Endothelial cell of umbilical vein (primary cell): ENCODE measurements around the gene GALNT9. TPM values are rescaled to one million over a fixed set of nuclear protein-coding genes. Genes with fewer than 3 reads are reported as not detected.

Experiments used
- BruUV-seq: library from RNA; stranded (reverse); fragments of 400-500 nt; replicated peaks from 2 replicates; lab custom pipeline; 2021; lab: Mats Ljungman, UMichigan
- CTCF ChIA-PET: fragments of 300-600, 350-600 bp; sonication (Branson Sonifier 250); formaldehyde crosslinking; loops from one replicate; lab custom pipeline; 2021; ENCODE audit warnings: antibody characterized with exemption, inconsistent platforms; lab: Charles Lee
- POLR2A ChIA-PET: fragments of 300-600, 350-600 bp; sonication (Branson Sonifier 250); formaldehyde crosslinking; loops from one replicate; lab custom pipeline; 2021; ENCODE audit warnings: antibody characterized with exemption, inconsistent platforms; lab: Charles Lee
- DNase-seq: peaks from one replicate; pipeline ENCODE4 v3.0.0-alpha.2; 2011; ENCODE audit warnings: low read depth, low spot score
- FAIRE-seq: peaks from 2 replicates; lab custom pipeline; 2011; peaks lifted over from hg19 to GRCh38; lab: Jason Lieb, UNC
- H2AFZ ChIP-seq: 2 replicates; pipeline ENCODE4 v1.6.0; 2012; ENCODE audit warnings: low read depth, low read length, control low read depth, inconsistent platforms
- H3K27ac ChIP-seq: 2 replicates; pipeline ENCODE4 v1.5.1; 2011; ENCODE audit warnings: low read depth, mild to moderate bottlenecking, control low read depth, low read length, moderate library complexity; ENCODE audit not compliant: insufficient read depth
- H3K27me3 ChIP-seq, 2 experiments: 2 replicates each; pipeline versions ENCODE4 v1.6.0 to v1.6.1; 2011; ENCODE audit warnings: low read length in 2 of 2, mixed read lengths in 1 of 2; ENCODE audit not compliant: control insufficient read depth in 2 of 2, insufficient read depth in 2 of 2
- H3K36me3 ChIP-seq, 2 experiments: 2 replicates in 1 of 2; 3 replicates in 1 of 2; pipeline ENCODE4 v1.5.1; 2011; ENCODE audit warnings: low read length in 2 of 2, mild to moderate bottlenecking in 1 of 2, moderate library complexity in 1 of 2; ENCODE audit not compliant: control insufficient read depth in 2 of 2, insufficient read depth in 2 of 2; ENCODE audit errors: extremely low read depth in 1 of 2
- H3K4me1 ChIP-seq: 3 replicates; pipeline ENCODE4 v1.5.1; 2011; ENCODE audit warnings: mild to moderate bottlenecking, low read length; ENCODE audit not compliant: control insufficient read depth, insufficient read depth; ENCODE audit errors: extremely low read depth
- H3K4me2 ChIP-seq: 2 replicates; pipeline ENCODE4 v1.6.1; 2011; ENCODE audit warnings: low read length, control low read depth, mixed read lengths; ENCODE audit not compliant: insufficient read depth
- H3K4me3 ChIP-seq, 3 experiments: fragments of 200-600 bp in 1 of 3; sonication (generic), shearing (Covaris generic) in 1 of 3; replicated peaks in 1 of 3; 2 replicates each; pipeline ENCODE4 v1.5.1; 2011 to 2016; ENCODE audit warnings: control low read depth in 3 of 3, low read length in 3 of 3, mild to moderate bottlenecking in 2 of 3, inconsistent platforms in 1 of 3, low read depth in 1 of 3, moderate library complexity in 1 of 3; ENCODE audit not compliant: insufficient read depth in 1 of 3
- H3K79me2 ChIP-seq: 2 replicates; pipeline ENCODE4 v1.6.0; 2012; ENCODE audit warnings: low read length, inconsistent platforms; ENCODE audit not compliant: control insufficient read depth, insufficient read depth
- H3K9ac ChIP-seq: replicated peaks from 2 replicates; pipeline ENCODE3; 2011; ENCODE audit warnings: low read length, control low read depth; ENCODE audit not compliant: insufficient read depth; ENCODE audit errors: extremely low read depth
- H3K9me1 ChIP-seq: replicated peaks from 3 replicates; pipeline ENCODE4 v1.6.0; 2011; ENCODE audit warnings: mild to moderate bottlenecking, low read length; ENCODE audit not compliant: control insufficient read depth, insufficient read depth; ENCODE audit errors: extremely low read depth
- H3K9me3 ChIP-seq: replicated peaks from 2 replicates; pipeline ENCODE4 v1.5.1; 2012; ENCODE audit warnings: low read length, inconsistent platforms; ENCODE audit not compliant: control insufficient read depth, insufficient read depth
- H4K20me1 ChIP-seq: replicated peaks from 2 replicates; pipeline ENCODE3; 2011; ENCODE audit warnings: mild to moderate bottlenecking, low read length; ENCODE audit not compliant: control insufficient read depth, insufficient read depth; ENCODE audit errors: extremely low read depth
- CTCF ChIP-seq, 2 donors: IDR thresholded peaks; 1 replicate in 1 of 2; 2 replicates in 1 of 2; pipeline ENCODE4 v1.5.1; 2011; ENCODE audit warnings: low read length in 2 of 2, mild to moderate bottlenecking in 2 of 2, moderate library complexity in 2 of 2, control low read depth in 1 of 2, inconsistent platforms in 1 of 2, low read depth in 1 of 2; ENCODE audit not compliant: insufficient read depth in 1 of 2; ENCODE audit errors: extremely low read depth in 1 of 2
- EZH2 ChIP-seq: IDR thresholded peaks from 2 replicates; pipeline ENCODE4 v1.6.1; 2012; ENCODE audit warnings: borderline replicate concordance, low read depth, mild to moderate bottlenecking, moderate library complexity, low read length, inconsistent platforms; ENCODE audit not compliant: severe bottlenecking
- FOS ChIP-seq: IDR thresholded peaks from 2 replicates; pipeline ENCODE4 v1.6.1; 2011; ENCODE audit warnings: mild to moderate bottlenecking, low read length, moderate library complexity, borderline replicate concordance; ENCODE audit not compliant: insufficient read depth
- JUN ChIP-seq: IDR thresholded peaks from 2 replicates; pipeline ENCODE4 v1.6.1; 2011; ENCODE audit warnings: borderline replicate concordance, low read depth; ENCODE audit not compliant: insufficient read length, insufficient read depth
- MYC ChIP-seq: IDR thresholded peaks from one replicate; pipeline ENCODE4 v1.6.1; 2011; ENCODE audit warnings: mild to moderate bottlenecking, low read depth, low read length
- POLR2A ChIP-seq: IDR thresholded peaks from 2 replicates; pipeline ENCODE4 v1.6.1; 2012; ENCODE audit warnings: low read depth, mild to moderate bottlenecking, control low read depth, low read length
- POLR2AphosphoS5 ChIP-seq: IDR thresholded peaks from 2 replicates; pipeline ENCODE4 v1.6.1; 2012; ENCODE audit warnings: low read depth, mild to moderate bottlenecking, control low read depth, low read length, moderate library complexity; ENCODE audit not compliant: insufficient read depth
- dilution Hi-C: fragments of 300-500 bp; cut with MboI; formaldehyde crosslinking; loops from one replicate; pipeline ENCODE4 v1.15.0; 2019; ENCODE audit warnings: low sequenced_read_pairs; ENCODE audit not compliant: extremely low pct_ligation_motif_present
- intact Hi-C: fragments of 100-400 bp; cut with micrococcal nuclease; formaldehyde crosslinking; loops from one replicate; pipeline ENCODE4 v1.10.0; 2022
- polyA plus RNA-seq, 4 experiments: library from polyadenylated mRNA; depleted of rRNA in 3 of 4; stranded (reverse) in 3 of 4; unstranded in 1 of 4; fragments of >200 nt; gene quantifications; 2 replicates each; pipeline versions ENCODE4 v1.2.1 to v1.2.3, GENCODE V29; 2011 to 2012; ENCODE audit warnings: missing spikeins in 1 of 4
- total RNA-seq: library from RNA; stranded (reverse); gene quantifications from 2 replicates; pipeline ENCODE4 v1.2.3, GENCODE V29; 2021

Gene GALNT9
- total and polyA plus RNA-seq, 2 donors (not counting 3 experiments of a cell fraction or from before 2014, with no cell fraction given) = 0.14 to 0.73 TPM

GRCh38 chr12:132279930-132280329 is 49.5 kb downstream of the GALNT9 start:
- intact Hi-C loops = no loop called here
- no peaks in the 10 kb centered on the region for H3K27me3 ChIP-seq
- CTCF ChIA-PET = no interaction called here

GRCh38 chr12:132279184-132279889 is 50.1 kb downstream of the GALNT9 start:
- Histone ChIP-seq H3K36me3 (no peaks in the 10 kb centered on the region), H3K9ac (no peak overlapping the region), H2AFZ (no peak overlapping the region), H3K9me3 (no peaks in the 10 kb centered on the region), H3K4me3 (no peak overlapping the region), H3K27ac (no peak overlapping the region), H3K79me2 (no peaks in the 10 kb centered on the region), H3K4me2 (no peak overlapping the region), H3K9me1 (no peaks in the 10 kb centered on the region), H3K4me1 (no peaks in the 10 kb centered on the region), H4K20me1 (no peaks in the 10 kb centered on the region), H3K27me3 (no peaks in the 10 kb centered on the region)
- ChIA-PET POLR2A (no interaction called here), CTCF (no interaction called here)
- FAIRE-seq = no peak
- no TSS peak for BruUV-seq
- dilution Hi-C loops (no loop called here), intact Hi-C loops (no loop called here)
- TF ChIP-seq CTCF (IDR thresholded peaks at IDR 0.05; ENCODE audit: extremely low read depth in 1 of 2, insufficient read depth in 1 of 2, low read depth in 1 of 2, low read length in 2 of 2) (no peak), EZH2 (no peak), FOS (no peak), JUN (no peak), POLR2AphosphoS5 (no peak)
- DNase-seq = no peak

More at GRCh38 chr12:132279930-132280329, 49.5 kb downstream of the GALNT9 start:
- no peak overlapping the region for H2AFZ ChIP-seq
- no peaks in the 10 kb centered on the region for H3K9me3 ChIP-seq
- no peaks in the 10 kb centered on the region for H4K20me1 ChIP-seq
- no peak overlapping the region for H3K4me2 ChIP-seq
- no TSS peak for BruUV-seq
- H3K4me1 ChIP-seq = no peaks in the 10 kb centered on the region
- no peak overlapping the region for H3K4me3 ChIP-seq
- H3K9me1 ChIP-seq = no peaks in the 10 kb centered on the region
- dilution Hi-C loops = no loop called here
- FAIRE-seq (no peak), DNase-seq (no peak)
- TF ChIP-seq EZH2 = no peak
- no peak for TF ChIP-seq MYC
- TF ChIP-seq JUN = no peak
- TF ChIP-seq POLR2AphosphoS5 = no peak
- no peak for TF ChIP-seq POLR2A
- H3K79me2 ChIP-seq = no peaks in the 10 kb centered on the region
- POLR2A ChIA-PET = no interaction called here
- no peak overlapping the region for H3K9ac ChIP-seq
- H3K36me3 ChIP-seq = no peaks in the 10 kb centered on the region
- no peak overlapping the region for H3K27ac ChIP-seq
